Subcutaneous abdominal adipose tissue (tissue), 5 donors: ENCODE measurements around the gene SELENOO.

Source experiments
- H3K27ac ChIP-seq: one replicate; pipeline ENCODE4 v1.7.0; 2013; ENCODE audit warnings: low read depth, mild to moderate bottlenecking, inconsistent platforms, low read length, moderate library complexity
- H3K27me3 ChIP-seq, 5 donors: one replicate each; pipeline ENCODE4 v1.7.0; 2013; ENCODE audit warnings: low read length in 5 of 5, inconsistent platforms in 1 of 5; ENCODE audit not compliant: control insufficient read depth in 5 of 5, insufficient read depth in 4 of 5
- H3K36me3 ChIP-seq, 5 donors: one replicate each; pipeline ENCODE4 v1.7.0; 2013; ENCODE audit warnings: low read length in 5 of 5; ENCODE audit not compliant: control insufficient read depth in 5 of 5, insufficient read depth in 5 of 5
- H3K4me1 ChIP-seq, 5 donors: one replicate each; pipeline ENCODE4 v1.7.0; 2013; ENCODE audit warnings: low read length in 5 of 5, mild to moderate bottlenecking in 3 of 5, moderate library complexity in 1 of 5; ENCODE audit not compliant: control insufficient read depth in 5 of 5, insufficient read depth in 5 of 5
- H3K4me3 ChIP-seq, 5 donors: one replicate each; pipeline ENCODE4 v1.7.0; 2013; ENCODE audit warnings: low read length in 5 of 5, low read depth in 1 of 5
- H3K9ac ChIP-seq, 5 donors: one replicate each; pipeline ENCODE4 v1.7.0; 2013; ENCODE audit warnings: low read length in 5 of 5, mild to moderate bottlenecking in 4 of 5, moderate library complexity in 3 of 5
- H3K9me3 ChIP-seq, 5 donors: one replicate each; pipeline ENCODE4 v1.7.0; 2013; ENCODE audit warnings: low read length in 5 of 5; ENCODE audit not compliant: control insufficient read depth in 5 of 5
- donor health status: healthy.
- donor health status: healthy.
- donor health status: healthy.
- donor health status: healthy.
- donor health status: healthy.

Gene SELENOO

GRCh38 chr22:50173311-50173982 is 27.4 kb upstream of the SELENOO start:
- Histone ChIP-seq H3K9me3 (no peaks in the 10 kb centered on the region), H3K36me3 (no peaks in the 10 kb centered on the region), H3K27ac (no peak overlapping the region), H3K4me3 (no peak overlapping the region), H3K9ac (no peak overlapping the region), H3K4me1 (peaks cover 0 to 18% (median 14%) of the 10 kb centered on the region in 5 donors), H3K27me3 (peaks cover 10 to 40% (median 35%) of the 10 kb centered on the region in 5 donors)

GRCh38 chr22:50173983-50174355 is 26.8 kb upstream of the SELENOO start:
- Histone ChIP-seq H3K4me1 (peaks cover 0 to 18% (median 14%) of the 10 kb centered on the region in 5 donors), H3K9me3 (no peaks in the 10 kb centered on the region), H3K4me3 (no peak overlapping the region), H3K27ac (no peak overlapping the region), H3K36me3 (no peaks in the 10 kb centered on the region), H3K9ac (no peak overlapping the region), H3K27me3 (peaks cover 10 to 43% (median 39%) of the 10 kb centered on the region in 5 donors)

GRCh38 chr22:50174382-50175190 is 26.2 kb upstream of the SELENOO start:
- peaks cover 5 to 42% (median 40%) of the 10 kb centered on the region in 5 donors for H3K27me3 ChIP-seq
- H3K9ac ChIP-seq: peak overlapping the region in 1 of 5 donors; percentile 2
- H3K4me1 ChIP-seq: peaks cover 0 to 18% (median 14%) of the 10 kb centered on the region in 5 donors
- no peak overlapping the region for H3K27ac ChIP-seq
- H3K9me3 ChIP-seq: no peaks in the 10 kb centered on the region
- no peaks in the 10 kb centered on the region for H3K36me3 ChIP-seq
- no peak overlapping the region for H3K4me3 ChIP-seq

- H3K36me3 ChIP-seq: no peaks in the 10 kb centered on the region
- H3K9me3 ChIP-seq: no peaks in the 10 kb centered on the region
- no peak overlapping the region for H3K9ac ChIP-seq
- no peak overlapping the region for H3K27ac ChIP-seq
- peaks cover 0 to 18% (median 14%) of the 10 kb centered on the region in 5 donors for H3K4me1 ChIP-seq
- no peak overlapping the region for H3K4me3 ChIP-seq
- peaks cover 9 to 46% (median 43%) of the 10 kb centered on the region in 5 donors for H3K27me3 ChIP-seq
These were observed 25.7 kb upstream of the SELENOO start for GRCh38 chr22:50175191-50175461.

GRCh38 chr22:50175921-50176849 is 24.6 kb upstream of the SELENOO start:
- H3K9ac ChIP-seq: no peak overlapping the region
- H3K36me3 ChIP-seq: no peaks in the 10 kb centered on the region
- H3K4me1 ChIP-seq: peaks cover 0 to 13% (median 9%) of the 10 kb centered on the region in 5 donors
- no peak overlapping the region for H3K27ac ChIP-seq
- H3K4me3 ChIP-seq: no peak overlapping the region
- no peaks in the 10 kb centered on the region for H3K9me3 ChIP-seq
- peaks cover 13 to 44% (median 42%) of the 10 kb centered on the region in 5 donors for H3K27me3 ChIP-seq

- Histone ChIP-seq H3K27ac (no peak overlapping the region), H3K27me3 (peaks cover 13 to 39% (median 35%) of the 10 kb centered on the region in 5 donors), H3K4me3 (no peak overlapping the region), H3K9me3 (no peaks in the 10 kb centered on the region), H3K9ac (no peak overlapping the region), H3K4me1 (peaks cover 0 to 13% (median 9%) of the 10 kb centered on the region in 5 donors), H3K36me3 (no peaks in the 10 kb centered on the region)
These were observed 23.8 kb upstream of the SELENOO start for GRCh38 chr22:50176850-50177536.

- H3K4me3 ChIP-seq: no peak overlapping the region
- no peaks in the 10 kb centered on the region for H3K9me3 ChIP-seq
- peaks cover 13 to 39% (median 35%) of the 10 kb centered on the region in 5 donors for H3K27me3 ChIP-seq
- H3K36me3 ChIP-seq: no peaks in the 10 kb centered on the region
- no peak overlapping the region for H3K27ac ChIP-seq
- H3K4me1 ChIP-seq: peaks cover 0 to 13% (median 9%) of the 10 kb centered on the region in 5 donors
- no peak overlapping the region for H3K9ac ChIP-seq
These were observed 23.0 kb upstream of the SELENOO start for GRCh38 chr22:50177537-50178470.

GRCh38 chr22:50178471-50178864 is 22.3 kb upstream of the SELENOO start:
- H3K27me3 ChIP-seq: peaks cover 13 to 39% (median 34%) of the 10 kb centered on the region in 5 donors
- H3K9ac ChIP-seq: no peak overlapping the region
- no peaks in the 10 kb centered on the region for H3K36me3 ChIP-seq
- H3K4me3 ChIP-seq: no peak overlapping the region
- no peak overlapping the region for H3K27ac ChIP-seq
- no peaks in the 10 kb centered on the region for H3K9me3 ChIP-seq
- H3K4me1 ChIP-seq: peaks cover 0 to 13% (median 9%) of the 10 kb centered on the region in 5 donors
